HG03521 (cell line): ENCODE results near the gene SLC22A7.
"Not testable (repeated sequence)": the region's sequence is repeated elsewhere in the genome, so short reads cannot be mapped to it uniquely, and the experiment has no call there.

Experiments
- ATAC-seq: cut with Tn5 transposase; IDR thresholded peaks from one replicate; pipeline ENCODE4 v1.9.1; 2021; ENCODE audit warnings: mild to moderate bottlenecking, moderate library complexity; ENCODE audit not compliant: unreplicated experiment

Gene SLC22A7

DNA sequence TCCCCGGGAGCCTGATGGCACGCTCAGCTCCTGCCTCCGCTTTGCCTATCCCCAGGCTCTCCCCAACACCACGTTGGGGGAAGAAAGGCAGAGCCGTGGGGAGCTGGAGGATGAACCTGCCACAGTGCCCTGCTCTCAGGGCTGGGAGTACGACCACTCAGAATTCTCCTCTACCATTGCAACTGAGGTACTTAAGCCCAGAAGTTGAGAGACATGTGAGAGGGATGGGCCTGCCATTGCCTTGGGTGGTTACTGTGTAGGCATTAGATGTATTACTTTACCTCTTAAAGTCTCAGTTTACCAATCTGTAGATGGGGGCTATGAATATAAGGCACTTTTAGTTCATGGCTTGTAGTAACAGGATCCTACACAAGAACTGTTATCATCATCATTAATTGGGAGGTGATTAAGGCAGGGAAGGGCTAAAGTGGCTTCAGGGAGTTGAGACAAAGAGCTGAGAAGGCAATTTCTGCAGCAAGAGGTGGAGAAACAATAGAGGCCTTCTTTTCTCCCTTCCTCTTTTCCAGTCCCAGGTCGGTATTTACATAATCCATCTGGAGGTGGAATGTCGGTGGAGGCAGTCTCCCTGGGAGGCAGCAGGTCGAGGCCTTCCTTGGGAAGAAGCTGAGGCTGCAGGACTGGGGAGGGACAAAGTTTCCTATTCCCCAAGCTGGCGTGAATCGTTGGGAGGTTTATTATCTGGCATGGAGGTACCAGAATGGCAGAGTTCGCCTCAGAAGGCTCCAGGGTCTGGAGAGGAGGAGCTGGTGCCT, 691 bp downstream of the SLC22A7 start:
- ATAC-seq = no peak

DNA sequence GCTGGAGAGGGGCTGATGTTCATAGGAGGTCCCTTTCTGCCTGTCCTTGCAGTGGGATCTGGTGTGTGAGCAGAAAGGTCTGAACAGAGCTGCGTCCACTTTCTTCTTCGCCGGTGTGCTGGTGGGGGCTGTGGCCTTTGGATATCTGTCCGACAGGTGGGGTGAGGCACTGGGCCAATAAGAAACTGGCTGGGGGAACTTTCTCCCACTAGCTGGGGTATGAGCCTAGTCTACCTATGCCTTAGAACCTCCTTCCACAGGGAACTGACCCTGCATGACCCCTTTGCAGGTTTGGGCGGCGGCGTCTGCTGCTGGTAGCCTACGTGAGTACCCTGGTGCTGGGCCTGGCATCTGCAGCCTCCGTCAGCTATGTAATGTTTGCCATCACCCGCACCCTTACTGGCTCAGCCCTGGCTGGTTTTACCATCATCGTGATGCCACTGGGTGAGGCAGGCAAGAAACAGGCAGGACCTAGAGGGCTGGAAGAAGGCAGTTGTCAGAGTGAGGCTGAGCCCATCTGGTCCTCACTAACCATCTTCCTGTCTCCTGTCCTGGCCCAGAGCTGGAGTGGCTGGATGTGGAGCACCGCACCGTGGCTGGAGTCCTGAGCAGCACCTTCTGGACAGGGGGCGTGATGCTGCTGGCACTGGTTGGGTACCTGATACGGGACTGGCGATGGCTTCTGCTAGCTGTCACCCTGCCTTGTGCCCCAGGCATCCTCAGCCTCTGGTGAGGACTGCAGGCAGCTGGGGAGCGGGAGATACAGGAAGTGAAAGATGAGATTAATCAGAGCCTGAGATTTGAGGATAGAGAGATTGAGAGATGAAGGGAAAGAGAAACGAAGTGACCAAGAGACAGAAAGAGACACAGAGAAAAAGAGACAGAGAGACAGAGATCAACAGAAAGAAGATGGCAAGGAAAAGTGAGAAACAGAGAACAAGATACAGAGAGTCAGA, 1.6 kb downstream of the SLC22A7 start:
- no peak for ATAC-seq

DNA sequence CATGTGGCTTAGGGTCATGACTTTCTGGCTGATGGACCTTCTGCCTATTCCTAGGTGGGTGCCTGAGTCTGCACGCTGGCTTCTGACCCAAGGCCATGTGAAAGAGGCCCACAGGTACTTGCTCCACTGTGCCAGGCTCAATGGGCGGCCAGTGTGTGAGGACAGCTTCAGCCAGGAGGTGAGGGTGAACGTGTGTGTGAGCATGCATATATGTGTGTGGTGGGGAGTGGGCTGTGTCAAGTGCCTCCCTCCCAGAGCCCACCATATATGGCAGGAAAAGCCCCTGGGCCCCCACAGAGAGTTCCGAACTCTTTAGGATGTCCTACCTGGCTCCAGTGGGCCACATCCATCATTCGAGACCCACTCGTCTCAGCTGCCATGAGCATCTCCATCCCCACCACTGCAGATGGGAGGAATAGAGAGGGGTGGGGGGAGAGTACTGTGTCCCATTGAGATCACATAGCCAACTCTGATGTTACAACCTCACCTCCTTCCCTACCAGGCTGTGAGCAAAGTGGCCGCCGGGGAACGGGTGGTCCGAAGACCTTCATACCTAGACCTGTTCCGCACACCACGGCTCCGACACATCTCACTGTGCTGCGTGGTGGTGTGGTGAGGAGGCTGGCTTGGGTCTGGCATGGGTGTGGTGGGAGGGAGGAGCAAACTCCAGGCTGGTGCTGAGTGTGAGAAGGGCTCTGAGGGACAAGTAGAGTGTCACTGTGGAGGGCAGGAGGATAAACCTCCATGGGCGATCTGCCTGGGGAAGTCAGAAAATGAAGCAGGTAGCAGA, 3.2 kb downstream of the SLC22A7 start:
- ATAC-seq = no peak

DNA sequence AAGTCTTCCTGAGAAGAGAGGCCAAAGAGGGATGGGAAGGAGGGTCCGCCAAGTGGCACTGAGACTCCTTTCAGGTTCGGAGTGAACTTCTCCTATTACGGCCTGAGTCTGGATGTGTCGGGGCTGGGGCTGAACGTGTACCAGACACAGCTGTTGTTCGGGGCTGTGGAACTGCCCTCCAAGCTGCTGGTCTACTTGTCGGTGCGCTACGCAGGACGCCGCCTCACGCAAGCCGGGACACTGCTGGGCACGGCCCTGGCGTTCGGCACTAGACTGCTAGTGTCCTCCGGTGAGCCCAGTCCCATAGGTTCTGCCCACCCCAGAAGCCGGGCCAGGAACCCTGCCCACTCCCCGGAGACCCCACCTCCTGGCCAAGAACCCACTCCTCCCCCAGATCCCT, 4.1 kb downstream of the SLC22A7 start:
- ATAC-seq = no peak

DNA sequence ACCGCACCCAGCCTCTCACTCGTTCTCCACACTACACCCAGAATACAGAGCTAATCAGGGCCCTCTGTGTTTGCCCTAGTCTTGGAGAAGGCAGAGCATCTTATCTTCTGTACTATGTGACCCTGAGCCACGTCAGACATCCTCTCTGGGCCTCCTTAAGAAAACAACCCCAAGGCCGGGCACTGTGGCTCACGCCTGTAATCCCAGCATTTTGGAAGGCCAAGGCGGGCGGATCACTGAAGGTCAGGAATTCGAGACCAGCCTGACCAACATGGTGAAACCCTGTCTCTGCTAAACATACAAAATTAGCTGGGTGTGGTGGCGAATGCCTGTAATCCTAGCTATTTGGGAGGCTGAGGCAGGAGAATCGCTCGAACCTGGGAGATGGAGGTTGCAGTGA, 4.9 kb downstream of the SLC22A7 start:
- ATAC-seq = not testable (repeated sequence)

DNA sequence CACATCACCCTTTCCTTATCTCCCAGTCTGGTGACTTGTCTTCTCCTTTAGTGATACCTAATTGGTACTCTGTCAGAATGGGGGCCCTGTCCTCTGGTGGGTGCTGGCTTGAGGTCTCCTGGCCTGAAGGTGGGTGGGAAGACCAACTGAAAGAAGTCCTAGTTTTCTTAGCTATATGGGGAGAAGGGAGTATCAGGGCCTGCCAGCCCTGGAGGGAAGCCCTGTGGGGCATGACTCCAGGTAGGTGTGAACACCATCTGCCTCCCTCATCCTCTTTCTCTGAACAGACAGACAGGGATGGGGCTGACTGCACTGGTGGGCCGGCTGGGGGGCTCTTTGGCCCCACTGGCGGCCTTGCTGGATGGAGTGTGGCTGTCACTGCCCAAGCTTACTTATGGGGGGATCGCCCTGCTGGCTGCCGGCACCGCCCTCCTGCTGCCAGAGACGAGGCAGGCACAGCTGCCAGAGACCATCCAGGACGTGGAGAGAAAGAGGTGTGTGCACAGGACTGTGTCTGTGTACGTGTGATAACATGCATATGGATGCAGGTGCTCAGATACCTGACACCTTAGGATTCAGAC, 5.8 kb downstream of the SLC22A7 start:
- no peak for ATAC-seq

DNA sequence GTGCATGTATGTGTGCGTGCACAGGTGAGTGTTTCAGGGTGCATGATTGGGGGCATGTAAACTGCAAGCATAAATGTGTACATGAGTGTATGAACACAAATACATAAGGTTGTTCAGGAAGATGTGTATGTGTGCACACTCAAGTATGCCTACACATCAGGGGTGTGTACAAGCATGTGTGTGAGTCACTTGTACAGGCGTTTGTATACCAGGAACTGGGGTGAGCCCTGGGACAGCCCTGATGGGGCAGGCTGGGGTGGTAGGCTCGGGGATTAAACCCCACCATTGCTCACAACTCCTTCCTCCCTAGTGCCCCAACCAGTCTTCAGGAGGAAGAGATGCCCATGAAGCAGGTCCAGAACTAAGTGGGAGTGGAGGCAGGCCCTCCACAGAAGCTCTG, 6.3 kb downstream of the SLC22A7 start:
- ATAC-seq = no peak

DNA sequence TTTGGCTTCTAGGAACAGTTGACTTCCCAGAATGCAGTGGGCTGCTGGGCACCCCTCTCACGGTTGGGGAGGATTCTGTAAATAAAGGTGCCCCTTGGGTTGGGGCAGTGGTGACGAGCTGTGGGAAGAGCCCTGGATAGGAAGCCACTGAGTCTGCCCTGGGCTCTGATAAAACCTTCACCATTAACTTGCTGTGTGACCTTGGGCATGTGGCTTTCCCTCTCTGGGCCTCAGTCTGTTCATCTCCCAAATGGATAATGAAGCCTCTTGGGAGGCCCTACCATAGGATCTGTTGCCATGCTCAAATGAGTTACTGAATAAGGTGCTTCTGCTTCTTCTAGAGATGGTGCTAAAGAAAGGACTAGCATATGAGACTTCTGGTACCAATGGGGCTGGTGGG, 6.8 kb downstream of the SLC22A7 start:
- no peak for ATAC-seq

DNA sequence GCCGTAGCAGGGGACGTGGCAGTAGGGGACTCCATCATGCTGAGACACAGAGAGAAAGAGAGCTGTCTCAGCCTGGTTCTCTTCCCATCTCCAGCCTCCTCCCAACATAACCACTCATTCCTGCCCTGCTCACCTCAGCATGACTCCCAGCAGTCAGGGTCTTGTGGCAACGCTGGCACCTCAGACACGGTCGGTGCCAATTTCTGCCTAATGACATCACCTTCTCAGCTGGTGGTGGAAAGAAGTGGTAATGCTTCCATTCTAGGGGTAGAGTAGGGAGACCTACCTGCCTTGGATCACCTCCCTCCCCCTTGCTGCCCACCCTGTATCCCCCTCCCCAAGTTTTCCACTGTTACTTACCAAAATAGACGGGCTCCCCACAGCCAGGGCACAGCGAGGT, 8.0 kb downstream of the SLC22A7 start:
- no peak for ATAC-seq

DNA sequence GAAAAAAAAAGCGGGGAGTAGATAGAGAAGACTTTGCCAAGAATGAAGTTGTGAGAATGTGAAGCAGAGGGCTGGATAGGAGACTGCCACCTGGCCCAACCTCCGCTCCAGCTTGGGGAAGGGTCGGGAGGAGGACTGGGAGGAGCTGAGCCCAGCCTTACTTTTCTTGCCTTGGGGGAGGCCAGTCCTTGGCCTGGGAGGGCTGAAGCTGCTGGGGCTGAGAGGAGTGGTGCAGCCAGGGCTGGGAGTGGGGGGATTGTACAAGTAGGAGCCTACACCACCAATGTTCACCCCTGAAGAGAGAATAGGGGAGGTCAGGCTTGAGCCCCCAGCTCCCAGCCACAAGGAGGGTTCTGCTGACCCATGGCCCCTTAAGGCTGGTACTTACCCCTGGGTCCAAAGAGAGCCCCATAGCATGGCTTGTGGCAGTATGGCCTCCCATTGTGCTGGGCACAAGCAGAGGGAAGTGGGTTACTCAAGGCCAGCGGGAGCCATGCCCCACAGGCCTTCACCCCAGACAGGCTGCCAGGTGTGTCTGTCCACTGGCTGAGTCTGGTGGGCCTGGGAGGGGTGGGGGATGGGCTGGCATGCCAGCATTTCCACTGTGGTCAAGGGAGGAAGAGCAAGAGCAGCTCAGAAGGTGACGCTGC, 9.5 kb downstream of the SLC22A7 start:
- ATAC-seq = no peak

DNA sequence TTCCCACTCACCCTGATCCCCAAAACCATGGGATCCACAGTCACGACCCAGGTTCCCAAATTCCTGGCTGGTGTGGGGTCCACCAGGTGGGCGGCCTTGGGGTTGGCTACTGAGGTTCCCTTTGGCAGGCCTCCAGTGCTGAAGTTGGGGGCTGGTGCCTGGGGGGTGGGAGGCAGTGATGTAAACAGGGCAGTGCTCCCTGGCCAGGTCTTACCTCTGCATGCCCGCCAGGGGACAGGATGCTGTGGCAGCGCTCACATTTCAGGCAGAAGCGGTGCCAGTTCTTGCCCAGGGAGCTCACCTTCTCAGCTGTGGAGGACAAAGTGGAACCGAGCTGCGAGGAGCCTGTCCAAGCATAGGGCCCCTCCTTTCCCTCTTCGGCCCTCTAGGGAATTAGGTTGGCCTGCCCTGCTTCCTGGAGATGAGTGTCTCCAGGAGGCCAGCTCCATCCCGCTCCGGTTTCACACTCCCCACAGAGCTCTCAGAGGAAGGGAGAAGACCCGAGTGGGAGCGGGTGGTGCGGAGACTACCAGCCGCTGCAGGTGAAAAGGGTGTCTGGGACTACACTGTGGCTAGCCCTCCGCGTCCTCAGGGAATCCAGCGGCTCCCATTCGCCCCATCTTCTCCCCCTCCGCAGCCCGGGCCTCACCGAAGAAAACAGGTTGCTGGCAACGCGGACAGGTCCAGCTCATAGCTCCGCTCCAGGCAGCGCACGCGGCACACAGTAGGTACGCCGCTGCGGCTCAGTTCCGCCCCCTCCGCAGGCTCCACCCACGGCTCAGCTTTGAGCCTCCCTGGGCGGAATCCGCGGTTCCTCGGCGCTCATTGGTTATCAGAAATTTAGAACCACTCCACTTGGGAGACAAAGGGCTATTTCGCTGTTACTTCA, 10.3 kb downstream of the SLC22A7 start, which contains the start of gene CRIP3:
CRIP3 (minus strand) TSS at position 726 of the 889 bp plus-strand sequence; CDS start at position 692, 34 bp downstream.
- peak; percentile 28 for ATAC-seq

DNA sequence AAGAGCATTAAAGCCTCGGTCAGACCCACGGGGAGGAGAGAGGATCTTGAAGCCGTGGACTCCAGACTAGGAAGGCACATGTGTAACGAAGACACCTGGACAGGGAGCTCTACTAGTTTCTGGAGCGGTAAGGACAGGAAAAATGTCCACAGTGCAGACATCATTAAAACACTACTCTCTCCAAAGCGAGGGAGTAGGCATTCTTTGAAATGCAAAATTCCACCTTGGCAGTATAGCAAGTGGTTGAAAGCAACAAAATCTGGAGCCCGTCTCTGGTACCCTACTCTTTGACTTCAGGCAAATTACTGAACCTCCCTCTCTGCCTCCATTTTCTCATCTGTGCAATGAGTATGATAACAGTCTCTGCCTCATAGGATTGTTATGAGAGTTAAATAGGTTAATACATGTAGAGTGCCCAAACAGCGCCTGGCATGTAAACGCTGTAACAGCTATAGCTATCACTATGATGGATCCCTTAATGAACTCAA, 11.0 kb downstream of the SLC22A7 start:
- ATAC-seq = no peak

DNA sequence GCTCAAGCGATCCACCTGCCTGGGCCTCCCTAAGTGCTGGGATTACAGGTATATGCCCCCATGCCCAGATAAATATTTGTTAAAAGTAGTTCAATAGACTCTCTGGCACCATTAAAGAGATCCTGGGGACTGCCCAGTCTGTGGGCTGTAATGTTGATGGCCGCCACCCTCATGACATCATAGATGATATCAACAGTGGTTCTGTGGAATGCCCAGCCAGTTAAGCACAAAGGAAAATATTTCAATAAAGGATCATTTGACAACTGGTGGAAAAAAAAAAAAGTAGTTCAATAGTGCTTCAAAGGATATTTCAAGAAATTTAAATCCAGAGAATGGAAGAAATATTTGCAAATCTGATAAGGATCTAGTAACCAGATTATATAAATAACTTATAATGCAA, 12.1 kb downstream of the SLC22A7 start:
- no peak for ATAC-seq

DNA sequence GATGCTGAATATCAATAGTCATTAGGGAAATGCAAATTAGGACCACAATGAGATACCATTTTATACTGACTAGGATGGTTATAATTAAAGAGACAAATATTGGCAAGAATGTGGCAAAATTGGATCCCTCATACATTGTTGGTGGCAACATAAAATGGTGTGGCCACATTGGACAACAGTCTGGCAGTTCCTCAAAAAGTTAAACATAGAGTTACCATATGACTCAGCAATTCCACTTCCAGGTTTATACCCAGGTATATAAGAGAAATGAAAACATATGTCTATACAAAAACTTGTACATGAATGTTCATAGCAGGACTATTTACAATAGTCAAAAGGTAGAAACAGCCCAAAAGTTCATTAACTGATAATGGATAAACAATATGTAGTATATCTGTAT, 12.6 kb downstream of the SLC22A7 start:
- ATAC-seq = no peak

DNA sequence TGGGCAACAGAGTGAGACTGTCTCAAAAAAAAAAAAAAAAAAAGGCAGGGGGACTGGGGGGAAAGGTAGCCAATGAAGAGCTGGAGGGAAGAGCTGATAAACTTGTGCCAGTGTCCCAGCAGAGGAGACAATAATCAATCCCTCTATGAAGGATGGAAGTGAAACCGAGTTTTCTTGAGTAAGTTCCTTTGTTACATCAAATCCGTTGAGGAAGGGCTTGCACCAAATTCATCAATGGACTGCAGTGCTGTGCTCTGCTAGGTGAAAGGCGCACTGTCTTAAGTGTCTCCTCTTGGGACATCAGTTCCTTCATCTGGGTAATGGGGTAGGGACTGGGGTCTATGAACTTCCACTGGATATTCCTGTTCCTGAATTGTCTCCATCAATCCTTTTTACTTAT, 13.6 kb downstream of the SLC22A7 start:
- no peak for ATAC-seq

DNA sequence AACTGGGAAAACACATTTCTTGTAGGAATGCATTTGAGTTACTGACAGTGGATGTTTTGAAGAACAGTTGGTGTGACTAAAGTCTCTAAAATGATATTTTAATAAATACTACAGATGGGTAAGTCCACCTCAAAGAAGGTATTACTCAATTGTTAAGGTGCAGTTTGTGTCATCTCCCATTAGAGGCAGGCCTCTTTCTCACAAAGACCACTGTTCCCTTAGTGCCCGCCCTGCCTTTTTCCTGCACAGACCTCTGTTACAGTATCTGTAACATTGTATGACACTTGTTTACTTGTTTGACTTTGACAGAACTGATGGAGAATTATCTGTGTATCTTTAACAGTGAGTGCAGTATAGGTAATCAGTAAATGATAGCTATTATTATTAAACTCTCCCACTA, 15.8 kb downstream of the SLC22A7 start:
- no peak for ATAC-seq

DNA sequence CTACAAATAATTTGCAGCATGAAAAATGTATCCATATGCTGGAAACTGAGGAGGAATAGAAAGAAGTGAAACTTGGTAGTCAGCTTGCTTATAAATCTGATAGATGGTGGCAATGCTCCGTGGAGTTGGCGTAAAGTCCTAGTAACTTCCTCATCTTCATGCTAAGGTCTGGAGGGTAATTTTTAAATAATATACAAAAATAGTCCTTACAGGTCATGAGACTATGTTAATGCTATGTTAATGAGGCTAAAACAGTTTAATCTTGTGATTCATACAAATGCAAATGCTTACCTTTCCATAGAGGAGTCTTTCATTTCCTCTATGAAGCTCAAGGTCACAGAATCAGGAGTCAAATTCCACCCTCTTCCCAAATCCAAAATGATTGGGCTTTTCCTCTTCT, 20.0 kb downstream of the SLC22A7 start:
- no peak for ATAC-seq

DNA sequence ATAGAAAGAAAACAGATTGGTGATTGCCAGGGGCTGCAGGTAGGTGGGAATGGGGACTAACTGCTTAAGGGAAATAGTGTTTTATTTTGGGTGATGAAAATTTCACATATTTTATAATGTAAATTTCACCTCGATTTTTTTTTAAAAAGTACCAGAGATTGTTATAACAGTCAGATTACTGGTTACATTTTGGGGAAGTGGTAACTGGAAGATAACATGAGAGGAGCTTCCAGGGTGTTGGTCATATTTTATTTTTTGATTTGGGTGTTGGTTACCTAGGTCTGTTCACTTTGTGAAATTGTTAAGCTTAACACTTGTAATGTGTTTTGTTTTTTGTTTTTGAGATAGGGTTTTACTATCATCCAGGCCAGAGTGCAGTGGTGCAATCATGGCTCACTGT, 27.8 kb downstream of the SLC22A7 start:
- ATAC-seq = no peak

DNA sequence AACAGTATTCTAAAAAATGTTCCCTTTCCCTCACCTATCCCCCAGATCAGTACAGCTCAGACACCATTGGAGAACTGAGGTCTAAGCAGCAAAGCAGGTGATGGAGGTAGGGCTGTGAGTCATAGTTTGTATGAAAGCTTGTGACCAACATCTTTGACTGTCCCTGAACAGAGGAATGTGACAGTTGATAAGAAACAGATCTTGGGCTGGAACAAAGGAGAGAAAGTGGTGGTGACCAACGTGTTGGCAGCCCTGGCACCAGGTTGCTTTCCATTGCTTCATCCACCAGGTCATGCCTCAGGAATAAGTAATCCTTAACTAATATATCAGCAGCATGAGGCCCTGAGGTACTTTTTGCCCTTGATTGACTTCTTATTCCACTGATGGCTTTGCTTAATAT, 30.5 kb downstream of the SLC22A7 start:
- ATAC-seq = no peak
